ENCODE results near the gene ATP6V1G1. TPM values are rescaled to one million over a fixed set of nuclear protein-coding genes. Genes with fewer than 3 reads are reported as not detected.

The ATP6V1G1 gene
- polyA plus RNA-seq, 1 donor (not counting 4 experiments of a cell fraction or from before 2014, with no cell fraction given), result 214 TPM

- Histone ChIP-seq H3K27me3 (ENCODE audit: control insufficient read depth, extremely low read depth, insufficient read depth, low read length) (no peaks in the 10 kb centered on the region), H3K4me1 (ENCODE audit: control insufficient read depth, extremely low read depth, insufficient read depth, low read length) (peaks cover 27% of the 10 kb centered on the region), H3K9me3 (ENCODE audit: control insufficient read depth, low read depth, low read length) (no peaks in the 10 kb centered on the region), H3K9me1 (ENCODE audit: control insufficient read depth, extremely low read depth, insufficient read depth, low read length) (no peaks in the 10 kb centered on the region), H3K9ac (ENCODE audit: control insufficient read depth, extremely low read depth, insufficient read depth, low read length) (no peak overlapping the region), H2AFZ (ENCODE audit: control insufficient read depth, low read length) (no peak overlapping the region), H3K79me2 (ENCODE audit: control insufficient read depth, insufficient read depth, low read length) (no peaks in the 10 kb centered on the region), H4K20me1 (ENCODE audit: control insufficient read depth, extremely low read depth, insufficient read depth, low read length) (no peaks in the 10 kb centered on the region), H3K27ac (ENCODE audit: control insufficient read depth, insufficient read depth, low read length) (no peak overlapping the region), H3K4me2 (ENCODE audit: control insufficient read depth, extremely low read depth, insufficient read depth, low read depth, low read length) (no peak overlapping the region), H3K4me3 (ENCODE audit: control insufficient read depth in 2 of 3, extremely low read depth in 1 of 3, insufficient read depth in 2 of 3, low read depth in 1 of 3, low read length in 3 of 3) (no peak overlapping the region), H3K36me3 (ENCODE audit: control insufficient read depth in 2 of 2, extremely low read depth in 1 of 2, insufficient read depth in 2 of 2, low read length in 2 of 2) (no peaks in the 10 kb centered on the region)
- dilution Hi-C loops (cut with MboI; ENCODE audit: extremely low pct_ligation_motif_present, low sequenced_read_pairs), result no loop called here
- DNase-seq (ENCODE audit: low read depth, low spot score) (no peak), FAIRE-seq (no peak)
- TF ChIP-seq EZH2 (IDR thresholded peaks at IDR 0.05; ENCODE audit: low read length) (no peak), CTCF (optimal IDR thresholded peaks at IDR 0.05 in 1 of 3, IDR thresholded peaks at IDR 0.05 in 1 of 3, conservative IDR thresholded peaks at IDR 0.05 in 1 of 3; ENCODE audit: extremely low read depth in 1 of 3, insufficient read depth in 2 of 3, low read length in 3 of 3) (no peak)
These were observed 29.3 kb downstream of the ATP6V1G1 start for GRCh38 chr9:114616684-114617520.

GRCh38 chr9:114619191-114619761 is 31.7 kb downstream of the ATP6V1G1 start:
- Histone ChIP-seq H3K4me3 (ENCODE audit: control insufficient read depth in 2 of 3, extremely low read depth in 1 of 3, insufficient read depth in 2 of 3, low read depth in 1 of 3, low read length in 3 of 3) (peak overlapping the region in 2 of 3 experiments; percentile 52 to 58), H3K79me2 (ENCODE audit: control insufficient read depth, insufficient read depth, low read length) (no peaks in the 10 kb centered on the region), H3K36me3 (ENCODE audit: control insufficient read depth in 2 of 2, extremely low read depth in 1 of 2, insufficient read depth in 2 of 2, low read length in 2 of 2) (no peaks in the 10 kb centered on the region), H4K20me1 (ENCODE audit: control insufficient read depth, extremely low read depth, insufficient read depth, low read length) (no peaks in the 10 kb centered on the region), H3K4me2 (ENCODE audit: control insufficient read depth, extremely low read depth, insufficient read depth, low read depth, low read length) (peak overlapping the region; percentile 94), H3K27me3 (ENCODE audit: control insufficient read depth, extremely low read depth, insufficient read depth, low read length) (no peaks in the 10 kb centered on the region), H3K4me1 (ENCODE audit: control insufficient read depth, extremely low read depth, insufficient read depth, low read length) (peaks cover 18% of the 10 kb centered on the region), H2AFZ (ENCODE audit: control insufficient read depth, low read length) (peak overlapping the region; percentile 91), H3K9me3 (ENCODE audit: control insufficient read depth, low read depth, low read length) (no peaks in the 10 kb centered on the region), H3K27ac (ENCODE audit: control insufficient read depth, insufficient read depth, low read length) (peak overlapping the region; percentile 50), H3K9ac (ENCODE audit: control insufficient read depth, extremely low read depth, insufficient read depth, low read length) (peak overlapping the region; percentile 60), H3K9me1 (ENCODE audit: control insufficient read depth, extremely low read depth, insufficient read depth, low read length) (no peaks in the 10 kb centered on the region)
- FAIRE-seq (peak; percentile 41), DNase-seq (ENCODE audit: low read depth, low spot score) (no peak)
- dilution Hi-C loops (cut with MboI; ENCODE audit: extremely low pct_ligation_motif_present, low sequenced_read_pairs), result no loop called here
- TF ChIP-seq CTCF (optimal IDR thresholded peaks at IDR 0.05 in 1 of 3, IDR thresholded peaks at IDR 0.05 in 1 of 3, conservative IDR thresholded peaks at IDR 0.05 in 1 of 3; ENCODE audit: extremely low read depth in 1 of 3, insufficient read depth in 2 of 3, low read length in 3 of 3), result no peak
- TF ChIP-seq EZH2 (IDR thresholded peaks at IDR 0.05; ENCODE audit: low read length), result no peak
